SKM-1 (cell line): ENCODE data around the gene CBY2.

Experiments
- DNase-seq: peaks from one replicate; lab custom pipeline; 2025; ENCODE audit not compliant: unreplicated experiment; lab: John Stamatoyannopoulos, UW

CBY2 gene

GRCh38 chr13:45700971-45701900 is 884 bp upstream of the CBY2 start:
- DNase-seq, result no peak

DNA sequence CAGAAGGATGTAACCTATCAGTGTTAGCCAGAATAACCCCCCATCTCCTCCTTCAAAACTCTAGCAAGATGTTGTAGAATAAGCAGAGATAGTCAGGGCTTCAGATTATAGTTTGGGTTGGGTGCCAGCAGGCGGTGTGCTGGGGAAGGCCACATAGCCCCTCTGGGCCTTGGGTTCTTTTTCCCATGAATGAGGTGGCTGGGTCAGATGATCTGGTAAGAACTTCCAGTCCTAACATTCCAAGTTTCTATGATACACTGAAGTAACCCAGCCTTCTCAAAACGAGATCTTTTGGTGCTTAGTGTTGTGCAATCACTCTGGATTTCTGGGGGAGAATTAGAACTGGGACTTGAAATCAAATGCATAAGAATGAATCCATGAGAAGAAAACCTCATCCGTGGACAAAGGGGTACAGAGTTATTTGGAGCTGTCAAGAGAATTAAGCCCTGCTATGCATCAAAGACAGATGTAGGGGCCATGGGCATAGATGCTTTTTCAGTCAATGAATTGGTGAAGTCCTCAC is 810 bp downstream of the CBY2 start:
- no peak for DNase-seq

DNA sequence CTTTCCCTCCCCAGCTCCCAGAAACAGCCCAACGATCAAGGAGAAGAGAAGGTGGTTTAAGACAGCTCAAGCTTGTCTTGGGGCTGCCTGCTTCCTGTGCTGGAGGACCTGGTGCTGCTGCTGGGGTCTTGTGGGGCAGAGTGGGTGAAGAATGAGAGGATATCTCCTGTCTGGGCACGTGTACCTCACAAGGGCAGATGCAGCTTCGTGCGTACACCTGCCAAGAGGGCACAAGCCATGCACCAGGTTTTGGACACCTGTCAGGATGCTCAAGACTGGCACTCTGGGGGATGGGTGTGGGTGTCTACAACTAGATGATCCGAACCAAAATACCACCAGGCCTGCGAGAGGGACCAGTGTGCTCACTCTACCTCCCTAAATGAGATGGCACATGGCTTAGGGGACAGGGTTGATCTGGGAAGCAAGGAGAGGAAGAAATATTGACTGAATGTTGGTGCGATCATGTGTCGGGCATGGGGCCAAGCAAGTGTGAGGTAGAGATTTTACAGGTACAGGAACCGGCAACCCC is 2.2 kb downstream of the CBY2 start:
- no peak for DNase-seq

- DNase-seq, result no peak
These were observed 3.0 kb downstream of the CBY2 start for GRCh38 chr13:45704854-45705695.

DNA sequence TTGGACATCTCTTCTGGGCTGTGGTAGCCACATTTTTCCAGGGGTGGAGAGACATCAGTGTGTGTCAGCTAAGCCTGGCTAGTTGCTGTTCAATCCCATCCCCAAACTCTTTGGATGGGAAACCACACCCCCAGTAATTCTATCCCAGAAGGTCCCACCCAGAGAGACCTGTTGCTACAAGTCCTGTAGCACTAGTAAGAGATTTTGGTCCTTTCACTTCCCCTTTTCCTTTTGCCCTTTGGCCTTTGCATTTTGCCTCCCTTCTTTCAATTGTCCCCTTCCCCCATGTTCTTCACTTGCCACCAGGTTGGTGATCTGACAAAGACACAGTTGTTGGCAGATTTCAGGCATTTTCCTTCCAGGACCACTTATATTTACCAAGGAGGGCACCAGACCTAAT is 3.8 kb downstream of the CBY2 start:
- DNase-seq, result no peak

- no peak for DNase-seq
These were observed 5.5 kb downstream of the CBY2 start for GRCh38 chr13:45707516-45708100.

- DNase-seq, result no peak
These were observed 9.8 kb downstream of the CBY2 start for GRCh38 chr13:45711951-45712350.

DNA sequence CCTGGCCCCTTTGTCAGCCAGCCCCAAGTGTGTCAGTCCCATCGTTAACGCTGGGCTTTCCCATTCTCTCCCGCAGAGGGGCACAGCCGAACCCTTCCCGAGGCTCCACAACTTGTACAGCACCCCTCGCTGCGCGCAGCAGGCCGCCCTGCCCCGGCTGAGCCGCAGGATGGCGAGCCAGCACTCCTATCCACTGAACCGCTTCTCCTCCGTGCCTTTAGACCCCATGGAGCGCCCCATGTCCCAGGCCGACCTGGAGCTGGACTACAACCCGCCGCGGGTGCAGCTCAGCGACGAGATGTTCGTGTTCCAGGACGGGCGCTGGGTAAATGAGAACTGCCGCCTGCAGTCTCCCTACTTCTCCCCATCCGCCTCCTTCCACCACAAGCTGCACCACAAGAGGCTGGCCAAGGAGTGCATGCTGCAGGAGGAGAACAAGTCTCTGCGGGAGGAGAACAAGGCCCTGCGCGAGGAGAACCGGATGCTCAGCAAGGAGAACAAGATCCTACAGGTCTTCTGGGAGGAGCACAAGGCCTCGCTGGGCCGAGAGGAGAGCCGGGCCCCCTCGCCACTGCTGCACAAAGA is 11.1 kb downstream of the CBY2 start:
- no peak for DNase-seq

- DNase-seq, result no peak
These were observed 11.6 kb downstream of the CBY2 start for GRCh38 chr13:45713721-45714120.

GRCh38 chr13:45714170-45714569 is 12.1 kb downstream of the CBY2 start:
- no peak for DNase-seq

DNA sequence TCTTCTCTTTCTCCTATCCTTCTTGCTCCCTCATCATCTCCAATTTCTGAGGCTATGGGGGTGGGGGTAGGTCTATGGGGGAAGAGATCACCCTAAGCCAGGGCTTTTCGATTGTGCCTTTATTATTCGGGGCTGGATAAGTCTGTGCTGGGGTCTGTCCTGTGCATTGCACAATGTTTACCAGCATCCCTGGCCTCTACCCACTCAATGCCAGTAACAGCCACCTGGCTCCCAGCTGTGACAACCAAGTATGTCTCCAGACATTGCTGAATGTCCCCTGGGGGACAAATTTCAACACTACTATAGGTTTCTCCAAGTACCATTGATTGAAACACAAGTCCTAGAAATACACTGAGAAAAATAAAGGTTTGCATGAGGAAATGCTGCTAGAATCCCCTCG is 13.2 kb downstream of the CBY2 start:
- no peak for DNase-seq

DNA sequence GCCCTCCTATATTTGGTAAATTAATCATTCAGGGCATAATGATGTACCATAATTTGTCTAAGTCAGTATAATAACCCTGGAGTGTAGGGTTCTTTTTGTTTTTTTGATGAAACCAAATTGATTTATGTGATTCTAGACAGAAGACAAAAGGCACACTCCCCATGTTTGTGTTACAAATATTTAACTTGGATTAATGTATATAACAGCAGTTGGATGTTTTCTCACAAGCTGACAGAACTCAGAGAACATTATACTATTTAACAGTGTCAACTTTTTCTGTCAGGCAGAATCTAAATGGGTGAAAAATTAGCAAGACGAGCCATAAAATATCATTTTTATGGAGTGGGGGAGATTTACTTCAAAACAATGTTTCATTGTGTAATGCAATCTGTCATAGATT is 15.2 kb downstream of the CBY2 start:
- DNase-seq, result no peak

GRCh38 chr13:45718063-45718462 is 15.9 kb downstream of the CBY2 start:
- DNase-seq, result peak; percentile 44

DNA sequence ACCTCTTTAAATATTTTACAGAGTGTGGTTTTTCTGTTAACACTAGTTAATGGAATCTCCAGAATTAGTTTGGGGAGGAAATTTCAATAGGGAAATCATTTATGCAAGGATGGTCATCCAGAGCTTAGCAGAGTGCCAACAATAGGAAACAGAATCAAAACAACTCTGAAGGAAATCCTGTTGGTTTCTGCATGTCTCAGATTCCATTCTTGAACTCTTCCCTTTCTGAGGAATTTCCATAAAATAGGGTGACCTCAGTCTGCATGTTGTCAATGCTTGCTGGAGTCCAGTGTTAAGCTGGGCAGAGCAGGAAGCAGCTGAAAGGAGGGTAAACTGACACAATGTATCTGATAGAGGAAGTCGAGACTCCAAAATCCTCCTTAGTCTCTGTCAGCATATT is 16.9 kb downstream of the CBY2 start:
- no peak for DNase-seq

DNA sequence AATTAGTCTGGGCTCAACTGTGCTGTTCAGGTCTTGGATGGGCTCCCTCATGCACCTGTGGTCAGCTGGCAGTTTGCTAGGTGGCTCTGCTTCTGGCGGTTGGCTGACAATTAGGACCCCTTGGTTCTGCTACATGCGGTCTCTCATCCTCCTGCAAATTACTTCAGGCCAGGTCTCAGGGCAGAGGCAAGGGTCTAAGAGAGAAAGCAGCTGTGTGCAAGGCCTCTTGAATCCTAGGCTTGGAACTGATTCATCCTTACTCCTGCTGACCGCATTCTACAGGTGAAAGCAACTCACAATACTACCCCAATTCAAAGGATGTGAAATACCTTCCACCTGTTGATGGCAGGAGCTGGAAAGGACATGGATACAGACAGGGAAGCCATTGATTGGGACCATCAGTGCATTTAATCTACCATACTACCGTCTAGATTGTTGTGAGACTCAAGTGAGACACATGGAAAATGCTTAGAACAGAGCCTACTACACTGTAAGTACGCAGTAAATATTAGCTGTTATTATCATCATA is 19.1 kb downstream of the CBY2 start:
- DNase-seq, result no peak

DNA sequence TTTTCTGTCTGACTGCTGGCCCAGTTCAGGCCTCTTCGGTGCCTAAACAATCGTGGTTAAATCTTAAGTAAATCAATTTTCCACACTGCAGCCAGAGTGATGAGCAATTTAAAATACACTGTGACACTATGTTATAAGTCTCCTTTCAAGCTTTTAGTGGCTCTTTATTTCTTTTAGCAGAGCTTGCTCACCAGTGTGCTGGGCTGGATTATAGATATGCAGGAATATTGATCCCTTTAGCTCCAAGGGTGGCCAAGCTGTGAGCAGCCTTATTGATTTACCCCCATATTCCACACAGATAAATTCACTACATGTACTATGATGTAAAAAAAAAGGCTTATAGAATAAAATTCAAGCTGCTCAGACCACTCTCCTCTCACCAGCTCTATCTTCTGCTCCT is 21.7 kb downstream of the CBY2 start:
- no peak for DNase-seq

- DNase-seq, result peak; percentile 23
These were observed 26.6 kb downstream of the CBY2 start for GRCh38 chr13:45728759-45729158.

GRCh38 chr13:45731455-45731854 is 29.3 kb downstream of the CBY2 start:
- no peak for DNase-seq

DNA sequence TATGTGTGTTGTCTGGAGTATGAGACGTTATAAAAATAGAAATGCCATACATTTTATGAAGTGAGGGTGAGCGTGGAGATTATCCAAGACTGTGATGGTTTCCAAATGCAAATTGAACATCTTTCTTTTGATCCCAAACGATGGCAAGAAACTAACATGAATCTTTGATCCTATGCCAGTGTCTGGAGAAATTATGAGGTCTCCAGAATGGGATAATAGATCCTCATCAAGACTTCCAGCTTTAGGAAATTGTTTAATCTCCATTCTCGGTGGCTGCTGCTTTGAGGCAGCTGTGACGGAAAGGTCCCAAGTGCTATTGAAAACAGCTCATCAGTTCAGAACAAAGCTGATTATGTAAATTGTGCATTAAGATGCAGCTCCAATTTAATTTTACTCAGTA is 30.8 kb downstream of the CBY2 start:
- DNase-seq, result no peak

- no peak for DNase-seq
These were observed 31.2 kb downstream of the CBY2 start for GRCh38 chr13:45733361-45733760.
